22Rv1 (cell line): ENCODE data around the gene ADGRD1.

Experiments used
- H3K27ac ChIP-seq: fragments of 450-650 bp; 2 replicates; pipeline ENCODE4 v1.5.1; 2017
- ZFX ChIP-seq: fragments of 450-650 bp; IDR thresholded peaks from 2 replicates; pipeline ENCODE4 v1.6.1; 2017; ENCODE audit warnings: antibody characterized with exemption, borderline replicate concordance
- TF ChIP-seq, protein P1 (sequence below): fragments of 450-650 bp; IDR thresholded peaks from 2 replicates; pipeline ENCODE4 v1.5.1; 2017; ENCODE audit warnings: mild to moderate bottlenecking

Gene ADGRD1

DNA sequence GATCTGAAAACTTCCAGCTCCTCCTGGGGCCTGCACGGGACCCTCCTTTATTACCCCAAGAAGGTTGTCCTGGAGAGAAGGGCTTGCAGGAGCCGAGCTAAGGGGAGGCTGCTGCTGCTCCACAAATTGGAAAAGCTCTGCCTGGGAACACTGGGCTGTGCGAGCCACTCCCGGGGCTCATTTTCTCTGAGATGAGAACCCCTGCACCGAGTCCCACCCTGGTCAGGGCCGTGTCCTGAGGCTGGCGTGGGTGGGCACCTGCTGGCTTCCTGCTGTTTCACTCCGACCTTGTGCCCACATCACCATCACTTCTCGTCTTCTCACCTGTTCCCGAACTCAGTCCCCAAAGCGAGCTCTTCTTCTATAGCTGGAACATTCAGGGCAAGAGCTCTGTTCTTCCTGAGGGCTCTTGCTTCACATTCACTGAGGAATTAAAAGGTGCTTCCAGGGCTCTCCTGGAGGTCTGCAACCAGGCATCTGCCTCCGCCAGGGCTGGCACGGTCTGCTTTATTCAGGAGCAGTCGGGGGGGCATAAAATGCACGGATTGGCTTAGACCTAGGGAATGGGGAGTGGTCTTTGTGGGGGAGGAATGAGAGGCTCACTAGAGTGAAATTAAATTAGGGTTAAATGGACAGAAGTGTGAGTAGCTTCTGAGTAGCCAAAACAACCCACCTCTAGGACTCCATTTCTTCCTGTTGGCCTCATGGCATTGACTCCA, 98.5 kb downstream of the ADGRD1 start:
- no peak overlapping the region for H3K27ac ChIP-seq
- TF ChIP-seq, protein P1, sequence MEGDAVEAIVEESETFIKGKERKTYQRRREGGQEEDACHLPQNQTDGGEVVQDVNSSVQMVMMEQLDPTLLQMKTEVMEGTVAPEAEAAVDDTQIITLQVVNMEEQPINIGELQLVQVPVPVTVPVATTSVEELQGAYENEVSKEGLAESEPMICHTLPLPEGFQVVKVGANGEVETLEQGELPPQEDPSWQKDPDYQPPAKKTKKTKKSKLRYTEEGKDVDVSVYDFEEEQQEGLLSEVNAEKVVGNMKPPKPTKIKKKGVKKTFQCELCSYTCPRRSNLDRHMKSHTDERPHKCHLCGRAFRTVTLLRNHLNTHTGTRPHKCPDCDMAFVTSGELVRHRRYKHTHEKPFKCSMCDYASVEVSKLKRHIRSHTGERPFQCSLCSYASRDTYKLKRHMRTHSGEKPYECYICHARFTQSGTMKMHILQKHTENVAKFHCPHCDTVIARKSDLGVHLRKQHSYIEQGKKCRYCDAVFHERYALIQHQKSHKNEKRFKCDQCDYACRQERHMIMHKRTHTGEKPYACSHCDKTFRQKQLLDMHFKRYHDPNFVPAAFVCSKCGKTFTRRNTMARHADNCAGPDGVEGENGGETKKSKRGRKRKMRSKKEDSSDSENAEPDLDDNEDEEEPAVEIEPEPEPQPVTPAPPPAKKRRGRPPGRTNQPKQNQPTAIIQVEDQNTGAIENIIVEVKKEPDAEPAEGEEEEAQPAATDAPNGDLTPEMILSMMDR = no peak
- TF ChIP-seq ZFX = no peak

- TF ChIP-seq, protein P1 = no peak
- no peak for TF ChIP-seq ZFX
- no peak overlapping the region for H3K27ac ChIP-seq
These were observed 99.2 kb downstream of the ADGRD1 start for GRCh38 chr12:131052929-131053328.

DNA sequence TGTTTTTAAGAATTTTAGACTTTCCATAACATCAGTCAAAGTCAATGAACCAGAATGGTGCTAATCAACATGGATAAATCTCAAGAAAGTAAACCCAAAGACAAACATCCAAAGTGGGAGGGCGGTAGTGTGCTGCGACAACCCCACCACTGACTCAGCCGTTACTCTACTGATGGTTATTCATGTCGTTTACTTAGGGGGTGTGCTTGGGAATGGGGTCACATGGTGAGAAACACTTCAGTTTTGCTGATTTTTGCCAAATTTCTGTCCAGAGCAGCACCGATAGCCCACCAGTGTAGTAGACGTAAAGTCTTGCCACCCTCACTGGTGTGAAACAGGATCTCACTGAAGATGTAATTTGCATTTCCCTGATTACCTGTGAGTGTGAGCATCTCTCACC, 99.9 kb downstream of the ADGRD1 start:
- TF ChIP-seq ZFX = no peak
- TF ChIP-seq, protein P1 = no peak
- no peak overlapping the region for H3K27ac ChIP-seq

DNA sequence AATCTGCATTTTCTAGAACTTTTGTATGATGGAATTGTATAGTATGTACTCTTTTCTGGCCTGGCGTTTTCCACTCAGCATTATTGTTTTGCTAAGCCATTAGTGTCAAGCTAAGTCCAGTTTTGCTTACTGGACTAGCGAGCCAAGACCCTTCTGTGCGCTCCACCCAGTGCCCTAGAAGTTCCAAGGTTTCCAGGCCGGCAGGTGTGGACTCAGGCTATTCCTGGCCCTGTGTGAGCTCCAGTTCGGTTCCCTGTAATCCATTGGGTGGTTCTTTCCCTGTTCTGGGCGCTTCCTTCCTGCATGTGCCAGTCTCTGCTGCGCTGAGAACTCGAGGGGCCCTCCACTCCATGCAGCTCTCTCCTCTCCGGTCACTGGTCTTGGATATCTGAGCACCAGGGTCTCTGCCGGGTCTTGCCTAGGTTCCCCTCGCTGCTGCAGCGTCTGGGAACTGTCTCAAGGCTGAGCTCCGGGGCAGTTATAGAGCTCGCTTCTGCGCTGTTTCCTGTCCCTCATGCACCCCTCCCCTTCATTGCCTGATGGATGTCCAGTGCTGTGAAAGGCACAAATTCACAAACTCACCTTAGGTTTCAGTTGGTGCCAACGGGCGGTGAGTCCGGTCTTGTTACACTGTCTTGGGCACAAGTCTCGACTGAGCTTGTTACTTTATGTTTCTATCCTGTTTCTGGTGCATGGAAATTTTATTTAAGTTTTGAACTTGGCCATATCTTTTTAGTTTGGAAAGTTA, 100.8 kb downstream of the ADGRD1 start:
- no peak for TF ChIP-seq ZFX
- TF ChIP-seq, protein P1 = no peak
- H3K27ac ChIP-seq = no peak overlapping the region

- no peak for TF ChIP-seq ZFX
- TF ChIP-seq, protein P1 = no peak
- H3K27ac ChIP-seq = no peak overlapping the region
These were observed 101.4 kb downstream of the ADGRD1 start for GRCh38 chr12:131055093-131055465.

DNA sequence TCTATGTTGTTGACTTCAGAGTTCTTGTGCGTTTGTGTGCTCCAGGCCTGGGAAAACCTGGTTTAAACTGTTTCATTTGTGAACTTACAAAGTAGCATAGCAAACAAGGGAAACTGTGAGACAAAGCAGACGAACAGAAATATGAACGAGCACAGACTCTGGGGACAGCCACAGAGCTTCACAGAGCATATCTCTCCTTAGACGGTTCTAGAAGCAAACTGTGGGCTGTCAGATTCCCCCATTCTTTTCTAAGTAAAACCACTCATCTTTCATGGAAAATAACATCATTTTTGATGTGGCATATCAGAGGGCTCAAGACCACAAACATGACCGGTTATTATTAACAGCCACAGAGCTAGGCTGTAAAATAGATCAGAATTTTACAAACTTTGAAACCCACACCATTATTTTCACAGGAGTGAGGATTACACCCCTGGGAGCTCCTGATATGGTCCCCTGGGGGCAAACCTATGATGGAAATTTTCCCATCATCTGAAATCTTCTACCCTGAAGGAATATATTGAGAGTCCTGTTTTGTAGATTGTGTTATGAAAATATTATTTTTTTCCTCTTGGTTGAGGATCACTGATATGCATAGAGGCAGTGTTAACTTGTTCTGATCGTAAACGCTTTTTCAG, 102.0 kb downstream of the ADGRD1 start:
- no peak overlapping the region for H3K27ac ChIP-seq
- TF ChIP-seq ZFX = no peak

GRCh38 chr12:131056626-131057025, 102.9 kb downstream of the ADGRD1 start:
- no peak overlapping the region for H3K27ac ChIP-seq
- TF ChIP-seq ZFX = no peak
- TF ChIP-seq, protein P1 = no peak
